K562 (cell line): Measurements from ENCODE around the gene MTHFSD. TPM values are rescaled to one million over a fixed set of nuclear protein-coding genes. Genes with fewer than 3 reads are reported as not detected.

Experiments used
- HNRNPUL1 ChIP-seq: fragments of 200-400 bp; formaldehyde crosslinking; IDR thresholded peaks from 2 replicates; pipeline ENCODE4 v1.6.1; 2017; ENCODE audit warnings: low read length
- POLR2AphosphoS5 ChIP-seq: IDR thresholded peaks from 2 replicates; pipeline ENCODE4 v1.6.1; 2011; ENCODE audit warnings: mild to moderate bottlenecking, low read depth, low read length, moderate library complexity; ENCODE audit not compliant: control insufficient read depth, insufficient read depth
- SMARCC2 ChIP-seq: fragments of 450-650 bp; IDR thresholded peaks from 2 replicates; pipeline ENCODE4 v1.6.1; 2017; ENCODE audit warnings: antibody characterized with exemption, moderate library complexity, mild to moderate bottlenecking, low read depth
- TEAD4 ChIP-seq, 2 experiments: sonication (generic) in 1 of 2; formaldehyde crosslinking in 1 of 2; IDR thresholded peaks; 2 replicates each; pipeline versions ENCODE4 v1.6.1 to v1.8.0; 2012 to 2022; ENCODE audit warnings: borderline replicate concordance in 1 of 2, inconsistent platforms in 1 of 2, low read length in 1 of 2, mild to moderate bottlenecking in 1 of 2, missing genetic modification reagents in 1 of 2
- ZNF324 ChIP-seq: fragments of 250-450 bp; sonication (Bioruptor Pico); IDR thresholded peaks from 2 replicates; pipeline ENCODE4 v1.4.0; 2020; ENCODE audit warnings: mild to moderate bottlenecking
- polyA plus RNA-seq, 8 experiments: library from polyadenylated mRNA; depleted of rRNA in 4 of 8; stranded (reverse) in 5 of 8; unstranded in 3 of 8; fragments of >200 nt; fragmentation: Nextera tagmentation in 2 of 8; fragmentation: Illumina TruSeq in 1 of 8; extraction: Ambion mirVana in 2 of 8; extraction: Trizol in 1 of 8; gene quantifications; 2 replicates each; pipeline versions ENCODE4 v1.2.1 to v1.2.3, GENCODE V29; 2011 to 2014; ENCODE audit warnings: inconsistent platforms in 1 of 8, missing spikeins in 1 of 8
- total RNA-seq, 7 experiments: library from RNA; depleted of rRNA in 6 of 7; stranded (reverse); fragments of >200 nt in 6 of 7; fragmentation: Illumina TruSeq in 2 of 7; extraction: Trizol in 2 of 7; gene quantifications; 2 replicates each; pipeline versions ENCODE4 v1.2.1 to v1.2.3, GENCODE V29; 2011 to 2021; ENCODE audit warnings: low replicate concordance in 1 of 7
- TF ChIP-seq, protein P1 (sequence below): fragments of 450-650 bp; IDR thresholded peaks from 2 replicates; pipeline ENCODE4 v1.7.1; 2018; ENCODE audit warnings: mild to moderate bottlenecking, low read depth; ENCODE audit not compliant: partially characterized antibody

Gene MTHFSD
- total and polyA plus RNA-seq, 9 of the 15 experiments (the other 6 are each of a cell fraction or from before 2014, with no cell fraction given): 3.2 to 20.2 (median 12.0) TPM

DNA sequence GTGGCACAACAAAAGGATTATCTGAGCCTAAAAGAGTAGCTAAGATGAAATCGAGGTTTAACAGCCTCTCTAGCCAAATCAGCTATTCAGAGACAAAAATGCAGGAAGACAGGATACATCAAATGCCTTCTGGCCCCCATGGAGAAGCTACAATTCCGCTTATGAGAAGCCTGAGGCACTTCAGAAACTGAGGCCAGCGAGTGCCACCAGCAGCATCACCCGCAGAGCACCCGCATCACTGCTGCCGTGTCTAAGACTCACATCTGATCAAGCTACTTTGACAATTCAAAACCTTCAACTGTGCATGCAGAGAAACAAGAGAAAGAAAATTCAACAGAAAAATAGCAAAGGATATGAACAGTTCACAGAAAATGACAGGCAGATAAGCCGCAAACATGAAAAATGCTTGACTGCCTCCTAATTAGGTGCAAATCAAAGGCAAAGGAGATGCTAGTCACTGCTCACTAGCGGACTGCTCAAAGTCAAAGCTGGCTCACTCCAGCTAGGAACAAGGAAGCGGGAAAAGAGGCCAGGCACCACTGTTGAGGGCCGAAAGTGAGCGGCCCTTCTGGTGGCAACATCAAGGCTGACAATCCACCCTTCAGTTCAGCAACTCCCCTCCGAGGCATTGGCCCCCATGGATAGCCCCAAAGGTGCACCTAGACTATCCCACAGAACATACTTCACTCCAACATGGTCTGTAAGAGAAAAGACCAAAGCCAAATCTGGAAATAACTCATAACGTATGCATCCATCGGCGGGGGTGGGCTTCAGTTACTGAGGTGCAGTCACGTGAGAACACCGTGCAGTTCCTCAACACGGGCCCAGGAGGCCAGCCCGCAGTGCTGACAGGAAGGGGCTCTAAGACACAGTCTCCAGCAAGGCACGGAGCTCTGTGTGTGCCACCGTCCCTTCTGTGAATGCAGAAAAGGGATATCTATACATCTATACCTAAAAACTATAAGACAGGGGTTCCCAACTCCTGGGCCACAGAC is 12.0 kb downstream of the MTHFSD start (continued):
- TF ChIP-seq, protein P1, sequence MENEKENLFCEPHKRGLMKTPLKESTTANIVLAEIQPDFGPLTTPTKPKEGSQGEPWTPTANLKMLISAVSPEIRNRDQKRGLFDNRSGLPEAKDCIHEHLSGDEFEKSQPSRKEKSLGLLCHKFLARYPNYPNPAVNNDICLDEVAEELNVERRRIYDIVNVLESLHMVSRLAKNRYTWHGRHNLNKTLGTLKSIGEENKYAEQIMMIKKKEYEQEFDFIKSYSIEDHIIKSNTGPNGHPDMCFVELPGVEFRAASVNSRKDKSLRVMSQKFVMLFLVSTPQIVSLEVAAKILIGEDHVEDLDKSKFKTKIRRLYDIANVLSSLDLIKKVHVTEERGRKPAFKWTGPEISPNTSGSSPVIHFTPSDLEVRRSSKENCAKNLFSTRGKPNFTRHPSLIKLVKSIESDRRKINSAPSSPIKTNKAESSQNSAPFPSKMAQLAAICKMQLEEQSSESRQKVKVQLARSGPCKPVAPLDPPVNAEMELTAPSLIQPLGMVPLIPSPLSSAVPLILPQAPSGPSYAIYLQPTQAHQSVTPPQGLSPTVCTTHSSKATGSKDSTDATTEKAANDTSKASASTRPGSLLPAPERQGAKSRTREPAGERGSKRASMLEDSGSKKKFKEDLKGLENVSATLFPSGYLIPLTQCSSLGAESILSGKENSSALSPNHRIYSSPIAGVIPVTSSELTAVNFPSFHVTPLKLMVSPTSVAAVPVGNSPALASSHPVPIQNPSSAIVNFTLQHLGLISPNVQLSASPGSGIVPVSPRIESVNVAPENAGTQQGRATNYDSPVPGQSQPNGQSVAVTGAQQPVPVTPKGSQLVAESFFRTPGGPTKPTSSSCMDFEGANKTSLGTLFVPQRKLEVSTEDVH: no peak
- TF ChIP-seq ZNF324 (CRISPR knock-in tag) (no peak), SMARCC2 (no peak), TEAD4 (IDR thresholded peaks at IDR 0.05; ENCODE audit: low read length) (no peak), TEAD4 (CRISPR knock-in tag; IDR thresholded peaks at IDR 0.05; ENCODE audit: borderline replicate concordance) (no peak), POLR2AphosphoS5 (no peak), HNRNPUL1 (no peak)
